ENCODE results near the gene SLC47A2.
A peak's percentile ranks its signal among the peaks of the same experiment; 100 is the strongest.

DNA sequence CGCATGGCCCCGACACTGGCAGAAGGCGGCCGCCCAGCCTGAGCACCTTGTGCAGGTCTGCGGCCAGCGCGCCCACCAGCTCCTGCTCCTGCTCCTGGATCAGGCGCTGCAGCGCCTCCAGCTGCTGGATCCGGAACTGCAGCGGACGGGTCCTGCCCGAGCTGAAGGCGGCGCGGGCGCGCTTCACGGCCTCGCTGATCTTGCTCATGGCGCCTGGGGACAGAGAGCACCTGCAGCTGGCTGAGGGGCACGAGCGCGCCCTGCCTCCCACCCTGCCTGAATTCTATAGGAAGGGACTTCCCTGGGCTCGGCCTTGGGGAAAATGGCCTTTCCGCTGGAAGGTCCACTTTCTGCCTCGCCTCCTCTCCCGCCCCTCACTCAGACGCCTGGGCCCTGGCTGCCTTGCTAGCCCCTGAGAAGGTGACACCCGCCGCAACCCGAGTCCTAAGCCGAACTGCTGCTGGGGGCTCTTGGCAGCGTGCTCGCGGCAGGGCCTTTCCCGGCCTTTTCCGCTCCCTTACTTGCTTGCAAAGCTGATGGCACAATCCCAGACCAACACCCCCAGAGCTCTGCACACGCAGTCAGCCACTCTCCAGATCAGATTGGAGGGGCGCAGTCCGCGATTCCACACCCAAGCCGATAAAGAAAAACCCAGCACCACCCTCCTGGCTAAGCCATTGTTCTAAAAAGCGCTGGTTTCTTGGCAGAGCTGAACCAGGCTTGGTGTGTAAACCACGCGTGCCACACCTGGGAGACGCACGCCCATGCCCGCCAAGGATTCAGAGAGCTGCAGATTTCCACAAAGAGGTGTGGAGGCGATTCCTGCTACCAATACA is 28.8 kb upstream of the SLC47A2 start:
- TF ChIP-seq, protein P1, sequence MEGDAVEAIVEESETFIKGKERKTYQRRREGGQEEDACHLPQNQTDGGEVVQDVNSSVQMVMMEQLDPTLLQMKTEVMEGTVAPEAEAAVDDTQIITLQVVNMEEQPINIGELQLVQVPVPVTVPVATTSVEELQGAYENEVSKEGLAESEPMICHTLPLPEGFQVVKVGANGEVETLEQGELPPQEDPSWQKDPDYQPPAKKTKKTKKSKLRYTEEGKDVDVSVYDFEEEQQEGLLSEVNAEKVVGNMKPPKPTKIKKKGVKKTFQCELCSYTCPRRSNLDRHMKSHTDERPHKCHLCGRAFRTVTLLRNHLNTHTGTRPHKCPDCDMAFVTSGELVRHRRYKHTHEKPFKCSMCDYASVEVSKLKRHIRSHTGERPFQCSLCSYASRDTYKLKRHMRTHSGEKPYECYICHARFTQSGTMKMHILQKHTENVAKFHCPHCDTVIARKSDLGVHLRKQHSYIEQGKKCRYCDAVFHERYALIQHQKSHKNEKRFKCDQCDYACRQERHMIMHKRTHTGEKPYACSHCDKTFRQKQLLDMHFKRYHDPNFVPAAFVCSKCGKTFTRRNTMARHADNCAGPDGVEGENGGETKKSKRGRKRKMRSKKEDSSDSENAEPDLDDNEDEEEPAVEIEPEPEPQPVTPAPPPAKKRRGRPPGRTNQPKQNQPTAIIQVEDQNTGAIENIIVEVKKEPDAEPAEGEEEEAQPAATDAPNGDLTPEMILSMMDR (IDR thresholded peaks at IDR 0.05; ENCODE audit: insufficient read depth, low read length), result peak; percentile 42
- TF ChIP-seq POLR2AphosphoS5 (IDR thresholded peaks at IDR 0.05; ENCODE audit: low read depth) (no peak; the same call in 1 of the 2 replicates), SPI1 (IDR thresholded peaks at IDR 0.05; ENCODE audit: borderline replicate concordance, low read depth) (no peak), GABPA (IDR thresholded peaks at IDR 0.05; ENCODE audit: low read depth) (no peak)
- TF ChIP-seq, protein P2, sequence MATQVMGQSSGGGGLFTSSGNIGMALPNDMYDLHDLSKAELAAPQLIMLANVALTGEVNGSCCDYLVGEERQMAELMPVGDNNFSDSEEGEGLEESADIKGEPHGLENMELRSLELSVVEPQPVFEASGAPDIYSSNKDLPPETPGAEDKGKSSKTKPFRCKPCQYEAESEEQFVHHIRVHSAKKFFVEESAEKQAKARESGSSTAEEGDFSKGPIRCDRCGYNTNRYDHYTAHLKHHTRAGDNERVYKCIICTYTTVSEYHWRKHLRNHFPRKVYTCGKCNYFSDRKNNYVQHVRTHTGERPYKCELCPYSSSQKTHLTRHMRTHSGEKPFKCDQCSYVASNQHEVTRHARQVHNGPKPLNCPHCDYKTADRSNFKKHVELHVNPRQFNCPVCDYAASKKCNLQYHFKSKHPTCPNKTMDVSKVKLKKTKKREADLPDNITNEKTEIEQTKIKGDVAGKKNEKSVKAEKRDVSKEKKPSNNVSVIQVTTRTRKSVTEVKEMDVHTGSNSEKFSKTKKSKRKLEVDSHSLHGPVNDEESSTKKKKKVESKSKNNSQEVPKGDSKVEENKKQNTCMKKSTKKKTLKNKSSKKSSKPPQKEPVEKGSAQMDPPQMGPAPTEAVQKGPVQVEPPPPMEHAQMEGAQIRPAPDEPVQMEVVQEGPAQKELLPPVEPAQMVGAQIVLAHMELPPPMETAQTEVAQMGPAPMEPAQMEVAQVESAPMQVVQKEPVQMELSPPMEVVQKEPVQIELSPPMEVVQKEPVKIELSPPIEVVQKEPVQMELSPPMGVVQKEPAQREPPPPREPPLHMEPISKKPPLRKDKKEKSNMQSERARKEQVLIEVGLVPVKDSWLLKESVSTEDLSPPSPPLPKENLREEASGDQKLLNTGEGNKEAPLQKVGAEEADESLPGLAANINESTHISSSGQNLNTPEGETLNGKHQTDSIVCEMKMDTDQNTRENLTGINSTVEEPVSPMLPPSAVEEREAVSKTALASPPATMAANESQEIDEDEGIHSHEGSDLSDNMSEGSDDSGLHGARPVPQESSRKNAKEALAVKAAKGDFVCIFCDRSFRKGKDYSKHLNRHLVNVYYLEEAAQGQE (IDR thresholded peaks at IDR 0.05; ENCODE audit: insufficient replicate concordance, low read depth), result no peak
